ENCODE measurements around the gene DUSP16. TPM values are rescaled to one million over a fixed set of nuclear protein-coding genes. Genes with fewer than 3 reads are reported as not detected.

DUSP16 gene
- total and polyA plus RNA-seq, 2 of the 8 experiments (the other 6 are each of a cell fraction or from before 2014, with no cell fraction given) = 31.6 to 55.9 TPM

GRCh38 chr12:12520273-12520672 is 42.4 kb downstream of the DUSP16 start:
- H3K4me2 ChIP-seq (ENCODE audit: insufficient read depth in 1 of 2, low read depth in 2 of 2, low read length in 2 of 2) = no peak overlapping the region
- peaks cover 0 to 1% of the 10 kb centered on the region in 2 experiments for H4K20me1 ChIP-seq (replicated peaks in 1 of 2; ENCODE audit: control insufficient read depth in 1 of 2, insufficient read depth in 2 of 2, low read length in 2 of 2)
- no peak overlapping the region for H3K4me3 ChIP-seq (ENCODE audit: extremely low read depth in 1 of 4, insufficient read depth in 2 of 4, low read depth in 3 of 4, low read length in 4 of 4)
- H2BK120ac ChIP-seq (replicated peaks; ENCODE audit: low read depth, low read length) = no peak overlapping the region
- H4K8ac ChIP-seq (ENCODE audit: extremely low read depth, insufficient read depth, low read length) = no peak overlapping the region
- H3K79me1 ChIP-seq (ENCODE audit: low read depth, low read length) = peaks cover 3% of the 10 kb centered on the region; the same call in 1 of the 2 replicates
- H2BK12ac ChIP-seq (ENCODE audit: low read depth, low read length) = no peak overlapping the region
- H2BK5ac ChIP-seq (ENCODE audit: low read depth, low read length) = no peak overlapping the region
- H3K23ac ChIP-seq (ENCODE audit: insufficient read length) = no peak overlapping the region
- no peak overlapping the region for H2BK20ac ChIP-seq (ENCODE audit: low read length)
- no peak overlapping the region for H3K4ac ChIP-seq (replicated peaks; ENCODE audit: insufficient read length, low read depth, low read length)
- no peak overlapping the region for H3K14ac ChIP-seq (ENCODE audit: insufficient read length)
- H3K4me1 ChIP-seq (replicated peaks in 1 of 4; ENCODE audit: control insufficient read depth in 3 of 4, insufficient read depth in 4 of 4, low read length in 3 of 4) = peaks cover 0 to 10% (median 8%) of the 10 kb centered on the region in 4 experiments; a peak in 4 of 7 replicates
- no peaks in the 10 kb centered on the region for H3K9me3 ChIP-seq (ENCODE audit: insufficient read depth in 2 of 2, low read depth in 1 of 2, low read length in 1 of 2)
- H3K18ac ChIP-seq (ENCODE audit: extremely low read depth, low read length) = no peak overlapping the region
- no peak overlapping the region for H4K5ac ChIP-seq (ENCODE audit: insufficient read length, low read depth, low read length)
- TF ChIP-seq PHF8 (conservative IDR thresholded peaks at IDR 0.05; ENCODE audit: low read depth, low read length) = no peak
- TF ChIP-seq YY1 (IDR thresholded peaks at IDR 0.05; ENCODE audit: low read depth, low read length) = no peak
- no peak for TF ChIP-seq RBBP5 (IDR thresholded peaks at IDR 0.05; ENCODE audit: borderline replicate concordance, low read depth, low read length)
- TF ChIP-seq POU5F1 (IDR thresholded peaks at IDR 0.05; ENCODE audit: low read depth, low read length) = no peak
- TF ChIP-seq SIN3A (conservative IDR thresholded peaks at IDR 0.05 in 1 of 2, IDR thresholded peaks at IDR 0.05 in 1 of 2; ENCODE audit: low read depth in 1 of 2, low read length in 2 of 2) = no peak
- no peak for TF ChIP-seq EGR1 (IDR thresholded peaks at IDR 0.05; ENCODE audit: borderline replicate concordance, low read depth, low read length)
- TF ChIP-seq SRF (IDR thresholded peaks at IDR 0.05; ENCODE audit: low read depth, low read length) = no peak
- H2BK15ac ChIP-seq (ENCODE audit: low read length) = no peak overlapping the region
- peaks cover 0 to 35% (median 15%) of the 10 kb centered on the region in 4 experiments; a peak in 5 of 8 replicates for H3K36me3 ChIP-seq (ENCODE audit: control insufficient read depth in 2 of 4, insufficient read depth in 4 of 4, low read length in 3 of 4)
- H3K27ac ChIP-seq (ENCODE audit: low read depth, low read length) = no peak overlapping the region
- H3K9ac ChIP-seq (replicated peaks in 1 of 4; ENCODE audit: extremely low read depth in 1 of 4, low read depth in 3 of 4, low read length in 3 of 4) = no peak overlapping the region
- FAIRE-seq (no peak), DNase-seq (ENCODE audit: low read depth in 1 of 2, low spot score in 2 of 2) (no peak)
- H3K79me2 ChIP-seq (ENCODE audit: control insufficient read depth in 1 of 2, insufficient read depth in 2 of 2, low read length in 2 of 2) = peaks cover 0 to 68% of the 10 kb centered on the region in 2 experiments; a peak in 3 of 4 replicates
- no peak overlapping the region for H3K56ac ChIP-seq (replicated peaks; ENCODE audit: insufficient read length, low read depth, low read length)
- H2AFZ ChIP-seq (ENCODE audit: low read length) = no peak overlapping the region
- CTCF ChIA-PET (ENCODE audit: partially characterized antibody) = interaction anchor here (0.9 to 1.5 kb wide), 4 partner anchors 10 to 26 kb away, joined by 3 to 9 read pairs (median 4); no protein-coding TSS in a partner anchor
- no peak overlapping the region for H4K91ac ChIP-seq (replicated peaks; ENCODE audit: insufficient read length, low read length)
- no peaks in the 10 kb centered on the region for H3K27me3 ChIP-seq (replicated peaks in 1 of 4; ENCODE audit: control insufficient read depth in 3 of 4, extremely low read depth in 1 of 4, insufficient read depth in 3 of 4, low read length in 3 of 4)
- POLR2A ChIA-PET (ENCODE audit: partially characterized antibody) = interaction anchor here (4.8 kb wide), 1 partner anchor 9 kb away, joined by 16 read pairs; no protein-coding TSS in a partner anchor
- no peak overlapping the region for H2AK5ac ChIP-seq (ENCODE audit: low read depth, low read length)
- H3K23me2 ChIP-seq (ENCODE audit: low read depth, low read length) = no peaks in the 10 kb centered on the region
